NCI-H2107 (cell line): ENCODE data around the gene MKRN3.
"Not testable (repeated sequence)": the region's sequence is repeated elsewhere in the genome, so short reads cannot be mapped to it uniquely, and the experiment has no call there.

Experiments
- DNase-seq: peaks from one replicate; lab custom pipeline; 2025; lab: John Stamatoyannopoulos, UW

Gene MKRN3

GRCh38 chr15:23589012-23589411 lies 23.5 kb downstream of the MKRN3 start:
- DNase-seq: no peak

DNA sequence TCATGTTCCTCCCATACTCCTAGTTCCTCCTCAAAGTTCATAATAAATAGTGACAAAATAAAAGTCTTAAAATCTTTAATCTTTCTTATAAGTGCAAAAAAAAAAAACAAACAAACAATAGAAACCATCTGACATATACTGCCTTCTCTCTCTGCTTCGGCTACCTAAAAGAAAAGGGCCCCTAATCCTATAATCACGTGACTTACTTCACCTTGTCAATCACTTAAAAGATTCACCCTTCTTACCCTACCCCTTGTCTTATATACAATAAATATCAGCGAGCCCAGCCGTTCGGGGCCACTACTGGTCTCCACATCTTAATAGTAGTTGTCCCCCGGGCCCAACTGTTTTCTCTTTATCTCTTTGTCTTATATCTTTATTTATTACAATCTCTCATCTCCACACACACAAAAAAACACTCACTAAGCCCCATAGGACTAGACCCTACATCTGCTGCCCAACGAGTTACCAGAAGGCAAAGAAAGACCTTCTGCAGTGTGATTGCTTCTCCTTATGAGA lies 28.8 kb downstream of the MKRN3 start:
- no peak for DNase-seq

GRCh38 chr15:23595368-23595767 lies 29.9 kb downstream of the MKRN3 start:
- no peak for DNase-seq

GRCh38 chr15:23596736-23597135 lies 31.3 kb downstream of the MKRN3 start:
- DNase-seq: no peak

GRCh38 chr15:23597278-23597677 lies 31.8 kb downstream of the MKRN3 start:
- not testable (repeated sequence) for DNase-seq

GRCh38 chr15:23599053-23599452 lies 33.6 kb downstream of the MKRN3 start:
- DNase-seq: no peak

GRCh38 chr15:23602124-23602523 lies 36.6 kb downstream of the MKRN3 start:
- DNase-seq: no peak

- DNase-seq: no peak
These were observed 40.8 kb downstream of the MKRN3 start for GRCh38 chr15:23606226-23606625.

DNA sequence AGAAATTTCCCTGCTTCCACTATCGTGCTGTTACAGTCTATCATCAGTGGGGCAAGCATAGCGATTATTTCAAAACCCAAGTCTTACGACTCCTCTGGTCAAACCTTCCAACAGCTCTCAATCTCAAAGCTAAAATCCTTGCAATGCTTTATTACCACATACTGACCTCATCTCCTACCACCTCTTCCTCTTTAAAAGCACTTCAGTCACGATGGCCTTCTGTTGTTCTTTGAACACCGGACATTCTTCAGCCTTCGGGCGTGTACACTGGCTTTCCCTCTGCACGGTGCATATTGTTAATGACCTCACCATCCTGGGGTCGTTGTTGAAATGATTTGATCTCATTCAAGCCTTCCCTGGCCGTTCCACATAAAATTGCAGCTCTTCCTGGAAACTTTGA lies 51.1 kb downstream of the MKRN3 start:
- DNase-seq: no peak
